GM18907 (cell line): ENCODE measurements around the gene CHTF18.
"Not testable (repeated sequence)": the region's sequence is repeated elsewhere in the genome, so short reads cannot be mapped to it uniquely, and the experiment has no call there.

Experiments used
- ATAC-seq: cut with Tn5 transposase; IDR thresholded peaks from one replicate; pipeline ENCODE4 v1.9.1; 2021; ENCODE audit warnings: mild to moderate bottlenecking, moderate library complexity; ENCODE audit not compliant: unreplicated experiment

CHTF18 gene

GRCh38 chr16:803754-804080 lies 15.3 kb downstream of the CHTF18 start:
- no peak for ATAC-seq

GRCh38 chr16:804193-805048 lies 16.0 kb downstream of the CHTF18 start:
- ATAC-seq = no peak

GRCh38 chr16:805474-805873 lies 17.1 kb downstream of the CHTF18 start:
- no peak for ATAC-seq

GRCh38 chr16:807347-808084 lies 19.1 kb downstream of the CHTF18 start:
- peak; percentile 83 for ATAC-seq

GRCh38 chr16:808085-808386 lies 19.6 kb downstream of the CHTF18 start:
- no peak for ATAC-seq

DNA sequence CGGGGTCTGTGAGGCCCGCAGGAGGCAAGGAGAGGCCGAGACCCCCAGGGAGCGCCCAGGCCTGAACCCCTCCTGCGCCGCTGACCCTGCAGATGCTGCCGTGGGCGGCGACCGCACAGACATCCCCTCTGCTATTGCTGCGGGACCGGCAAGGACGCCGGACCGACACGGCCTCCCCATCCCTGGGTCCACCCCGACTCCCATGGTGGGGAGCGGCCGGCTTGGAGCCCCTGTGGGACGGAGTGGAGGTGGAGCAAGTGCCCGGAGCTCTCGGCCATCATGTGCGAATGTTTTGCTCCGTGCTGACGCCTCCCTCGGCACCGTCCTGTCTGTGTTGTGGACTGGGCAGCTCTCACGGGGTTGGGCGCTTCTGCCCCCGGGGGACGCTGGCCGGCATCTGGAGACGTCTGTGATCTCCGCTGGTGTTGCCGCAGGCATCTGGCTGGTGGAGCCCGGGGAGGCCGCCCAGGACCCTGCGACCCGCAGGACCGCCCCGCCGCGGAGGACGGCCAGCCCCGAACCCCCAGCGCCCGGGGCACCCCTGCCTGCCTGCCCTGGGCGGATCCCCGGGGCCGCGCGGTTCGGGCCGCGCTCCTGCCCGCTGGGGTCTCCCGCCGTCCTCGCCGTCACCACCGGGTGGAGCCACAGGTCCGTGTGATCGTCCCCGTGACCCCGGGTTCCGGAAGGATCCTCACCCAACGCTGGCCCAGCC lies 24.9 kb downstream of the CHTF18 start:
- no peak for ATAC-seq

DNA sequence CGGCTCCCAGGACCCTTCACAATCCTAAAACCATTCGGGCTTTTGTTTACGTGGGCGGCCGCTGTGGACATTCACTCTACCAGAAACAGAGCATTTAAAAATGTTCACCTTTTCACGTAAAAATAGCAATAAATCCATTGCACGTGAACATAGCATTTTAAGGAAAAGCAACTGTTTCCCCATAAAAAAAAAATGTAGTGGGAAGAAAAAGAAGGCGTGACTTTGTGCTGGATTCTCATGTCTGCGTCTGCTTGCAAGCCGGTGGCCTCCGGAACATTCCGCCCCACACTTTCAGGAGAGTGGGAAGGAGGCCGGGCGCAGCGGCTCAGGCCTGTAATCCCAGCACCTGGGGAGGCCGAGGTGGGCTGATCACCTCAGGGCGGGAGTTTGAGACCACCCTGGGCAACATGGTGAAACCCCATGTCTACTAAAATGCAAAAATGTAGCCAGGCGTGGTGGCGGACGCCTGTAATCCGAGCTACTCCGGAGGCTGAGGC lies 25.5 kb downstream of the CHTF18 start:
- no peak for ATAC-seq

GRCh38 chr16:814974-815373 lies 26.6 kb downstream of the CHTF18 start:
- no peak for ATAC-seq

DNA sequence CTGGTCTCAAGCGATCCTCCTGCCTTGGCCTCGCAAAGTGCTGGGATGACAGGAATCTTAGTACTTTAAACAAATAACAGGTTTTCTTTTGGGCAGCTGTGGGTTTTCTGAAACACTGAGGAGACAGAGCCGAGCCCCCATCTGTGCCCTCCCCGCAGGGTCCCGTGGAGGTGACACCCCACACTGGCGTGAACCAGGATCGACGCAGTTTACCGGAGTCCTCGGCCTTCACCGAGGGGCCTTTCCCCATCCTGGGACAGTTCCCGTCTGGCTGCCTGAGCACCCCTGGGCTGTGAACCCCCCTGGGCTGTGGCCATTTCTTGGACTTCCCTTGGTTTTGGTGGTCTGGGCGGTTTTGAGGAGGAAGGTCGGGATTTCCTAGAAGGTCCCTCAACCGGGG lies 27.4 kb downstream of the CHTF18 start:
- no peak for ATAC-seq

DNA sequence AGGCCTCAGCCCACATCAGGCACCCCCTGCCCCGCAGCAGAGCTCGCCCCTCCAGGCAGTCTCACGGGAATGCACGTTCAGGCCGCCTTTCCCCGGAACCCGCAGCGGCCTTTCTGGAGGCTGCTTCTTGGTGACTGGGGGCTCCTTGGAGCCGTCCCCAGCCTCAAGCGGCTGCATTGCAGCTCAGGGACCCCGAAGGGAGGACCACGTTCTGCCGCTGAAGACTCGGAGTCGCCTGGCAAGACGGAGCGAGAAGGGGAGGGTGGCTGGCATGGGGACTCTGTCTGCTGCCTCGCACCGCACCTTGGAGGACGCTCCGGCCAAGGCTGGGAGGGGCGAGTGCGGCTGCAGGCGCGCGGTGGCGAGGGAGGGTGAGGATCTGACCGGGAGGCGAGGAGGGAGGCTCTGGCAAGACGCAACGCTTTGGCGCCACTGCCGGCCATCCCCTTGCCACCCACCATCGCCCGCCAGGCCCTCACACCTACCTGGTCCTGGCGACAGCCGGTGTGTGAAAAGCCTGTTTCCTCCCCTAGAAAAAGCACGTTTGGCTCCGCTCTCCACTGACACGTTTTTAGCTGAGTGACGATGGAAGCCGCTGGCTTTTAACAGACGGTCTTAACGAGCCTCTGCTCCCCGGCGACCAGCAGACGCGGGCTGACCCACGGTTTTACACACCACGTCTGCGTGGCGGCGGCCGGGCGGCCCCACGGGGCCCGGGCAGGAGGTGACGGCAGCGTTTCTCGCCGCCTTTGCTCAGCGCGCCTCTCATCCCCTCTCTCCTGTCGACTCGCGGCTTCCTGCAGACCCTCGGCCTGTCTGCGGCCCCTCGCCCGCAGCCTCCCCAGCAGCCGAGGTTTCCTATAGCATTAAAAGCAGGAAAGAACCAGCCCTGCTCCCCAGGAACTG lies 28.8 kb downstream of the CHTF18 start:
- ATAC-seq = no peak

DNA sequence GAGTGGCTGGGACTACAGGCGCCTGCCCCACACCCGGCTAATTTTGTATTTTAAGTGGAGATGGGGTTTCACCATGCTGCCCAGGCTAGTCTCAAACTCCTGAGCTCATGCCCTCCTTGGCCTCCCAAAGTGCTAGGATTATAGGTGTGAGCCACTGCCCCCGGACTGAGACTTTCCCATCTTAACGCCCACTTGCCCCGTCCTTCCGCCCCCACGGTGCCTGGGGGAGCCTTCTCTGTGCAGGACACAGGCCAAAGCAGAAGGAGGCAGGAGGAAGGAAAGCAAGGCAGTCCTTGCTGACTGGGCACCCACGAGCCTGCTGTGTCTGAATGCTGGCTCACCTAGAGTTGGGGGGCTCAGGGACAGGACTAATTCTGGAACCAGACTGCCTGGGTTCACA lies 29.7 kb downstream of the CHTF18 start:
- no peak for ATAC-seq

GRCh38 chr16:818592-818991 lies 30.2 kb downstream of the CHTF18 start:
- no peak for ATAC-seq

DNA sequence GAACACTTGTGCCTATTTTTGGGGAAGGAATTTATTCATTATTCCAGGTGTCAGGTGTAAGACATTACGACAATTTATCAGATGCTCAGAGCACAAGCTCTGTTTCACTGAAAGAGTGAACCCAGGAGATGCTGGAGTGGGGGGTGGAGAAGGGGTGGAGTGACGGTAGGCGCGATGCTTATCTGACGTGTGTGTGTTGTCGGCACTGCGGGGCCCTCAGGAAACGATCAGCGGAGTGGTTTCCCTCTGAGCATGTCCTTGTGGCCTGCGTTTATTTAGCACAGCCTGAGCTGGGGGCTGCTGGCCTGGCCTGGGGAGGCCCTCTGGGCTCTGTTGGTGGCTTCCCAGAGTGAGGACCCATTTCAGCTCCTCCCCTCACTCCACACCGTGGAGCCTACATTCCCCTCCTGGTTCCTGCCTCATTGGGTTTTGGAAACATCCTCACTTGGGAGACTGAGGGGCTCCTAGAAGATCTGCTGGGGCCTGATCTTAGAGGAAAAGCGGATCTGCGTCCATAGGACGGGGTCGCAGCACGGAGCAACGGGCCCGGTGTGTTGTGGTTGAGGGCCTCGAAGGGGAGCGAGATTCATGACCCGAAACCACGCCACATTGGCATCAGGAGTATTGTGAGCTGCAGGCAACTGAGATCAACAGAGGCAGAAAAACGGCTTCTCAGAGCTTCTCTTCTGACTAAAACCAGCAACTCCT lies 31.1 kb downstream of the CHTF18 start:
- no peak for ATAC-seq

DNA sequence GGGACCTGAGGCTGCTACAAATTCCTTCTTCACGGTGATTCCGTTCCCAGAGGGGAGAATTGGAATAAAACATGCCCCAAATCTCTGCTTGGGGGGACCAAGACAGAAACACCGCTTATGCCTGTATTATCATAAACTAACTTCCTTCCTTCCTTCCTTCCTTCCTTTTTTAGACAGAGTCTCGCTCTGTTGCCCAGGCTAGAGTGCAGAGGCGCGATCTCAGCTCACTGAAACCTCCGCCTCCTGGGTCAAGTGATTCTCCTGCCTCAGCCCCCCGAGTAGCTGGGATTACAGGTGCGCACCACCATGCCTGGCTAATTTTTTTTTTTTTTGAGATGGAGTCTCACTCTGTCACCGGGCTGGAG lies 31.6 kb downstream of the CHTF18 start:
- not testable (repeated sequence) for ATAC-seq

DNA sequence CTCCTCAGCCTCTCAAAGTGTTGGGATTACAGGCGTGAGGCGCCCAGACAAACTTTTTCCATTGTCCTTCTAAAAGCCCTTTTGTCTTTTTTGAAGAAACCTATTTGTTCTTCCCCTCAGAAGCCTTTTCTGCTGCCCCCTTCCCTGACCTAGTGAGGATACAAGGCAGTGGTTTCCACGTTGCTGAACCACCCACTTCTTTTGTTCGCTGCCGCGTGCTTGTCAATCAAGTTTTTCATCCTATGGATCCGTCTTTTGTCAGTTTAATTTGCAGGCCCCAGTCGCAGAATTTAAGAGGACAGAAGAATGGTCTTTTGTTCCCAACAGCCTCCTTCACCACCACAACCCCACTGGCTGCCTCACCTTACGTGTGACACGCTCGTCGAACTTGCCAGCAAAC lies 32.3 kb downstream of the CHTF18 start:
- no peak for ATAC-seq

DNA sequence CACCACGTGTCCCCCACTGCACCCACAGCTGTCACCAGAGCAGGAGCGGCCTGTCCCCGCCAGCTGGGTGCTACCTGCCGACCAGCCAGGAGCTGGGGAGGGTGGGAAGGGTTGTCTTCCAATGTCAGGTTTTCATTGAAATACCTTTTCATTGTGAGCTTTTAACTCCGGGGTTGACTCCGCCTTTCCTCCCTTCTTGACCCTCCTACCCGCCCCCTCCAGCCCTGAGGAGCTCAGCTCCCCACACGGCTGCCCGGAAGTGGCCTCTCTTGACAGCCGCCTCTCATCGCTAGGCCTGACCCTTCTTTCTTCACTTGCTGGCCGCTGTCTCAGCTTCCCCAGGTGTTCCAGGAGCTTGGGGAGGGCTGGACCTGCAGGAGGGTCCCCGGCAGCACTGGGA lies 33.3 kb downstream of the CHTF18 start:
- ATAC-seq = no peak

DNA sequence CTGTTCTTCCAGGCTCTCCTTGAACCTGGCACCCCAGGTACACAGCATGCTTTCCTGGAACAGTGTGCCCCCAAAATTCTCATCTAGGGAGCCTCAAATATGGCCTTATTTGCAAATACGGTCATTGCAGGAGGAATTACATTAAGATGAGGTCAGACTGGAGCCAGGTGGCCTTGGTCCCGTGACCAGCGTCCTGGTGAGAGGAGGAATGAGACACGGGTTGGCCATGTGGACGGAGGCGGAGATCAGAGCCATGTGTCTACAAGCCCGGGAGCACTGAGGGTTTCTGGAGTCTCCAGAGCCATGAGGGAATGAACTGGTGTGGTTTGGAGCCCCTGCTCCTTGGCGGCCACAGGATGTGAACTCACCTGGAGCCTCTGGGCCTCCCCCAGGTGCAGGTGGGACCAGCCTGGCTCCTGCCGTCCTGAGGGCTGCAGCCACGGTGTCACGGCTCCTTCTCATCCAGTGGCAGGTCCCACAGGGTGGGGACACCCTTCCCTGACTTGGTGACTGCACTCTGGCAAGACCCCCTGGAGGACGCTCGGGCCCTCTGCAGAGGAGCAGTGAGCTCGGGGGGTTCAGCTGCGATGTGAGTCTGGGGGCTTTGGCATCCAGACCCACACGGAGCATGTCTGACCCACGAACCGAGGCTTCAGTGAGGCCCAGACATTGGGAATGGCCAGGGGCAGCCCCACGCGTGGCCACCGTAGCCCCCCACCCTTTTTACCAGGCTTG lies 33.9 kb downstream of the CHTF18 start:
- no peak for ATAC-seq

GRCh38 chr16:822909-823297 lies 34.5 kb downstream of the CHTF18 start:
- no peak for ATAC-seq

DNA sequence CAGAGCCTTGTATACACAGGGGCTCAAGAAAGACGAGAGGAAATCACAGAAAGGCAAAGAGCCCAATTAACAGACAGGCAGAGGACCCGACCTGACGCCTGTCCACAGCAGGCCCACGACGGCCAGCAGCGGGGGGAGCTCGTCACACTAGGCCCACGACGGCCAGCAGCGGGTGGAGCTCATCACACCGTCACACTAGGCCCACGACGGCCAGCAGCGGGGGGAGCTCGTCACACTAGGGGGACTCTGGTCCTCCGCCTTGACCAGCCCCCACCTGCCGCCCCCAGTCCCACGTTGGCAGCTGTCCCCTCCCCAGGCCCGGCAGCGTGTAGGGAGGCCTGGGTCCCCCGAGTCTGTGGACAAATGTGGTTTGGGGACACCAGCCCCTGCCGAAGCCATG lies 35.8 kb downstream of the CHTF18 start:
- no peak for ATAC-seq

DNA sequence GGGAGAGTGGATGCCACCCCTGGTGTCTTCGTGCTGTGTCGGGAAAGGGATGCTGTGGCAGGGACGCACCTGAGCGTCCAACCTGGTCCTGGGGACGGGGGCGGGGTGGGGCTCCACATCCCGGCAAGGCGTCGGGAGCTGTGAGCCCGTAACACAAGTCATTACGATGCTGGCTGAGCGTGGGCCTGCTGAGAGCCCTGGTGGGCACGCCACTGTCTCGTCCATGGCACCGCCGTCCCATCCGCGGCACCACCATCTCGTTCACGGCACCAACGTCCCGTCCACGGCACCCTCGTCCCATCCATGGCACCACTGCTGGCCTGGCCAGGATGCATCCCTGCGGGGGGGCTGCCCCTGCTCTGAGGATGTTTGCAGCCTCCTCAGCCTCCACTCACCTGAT lies 36.2 kb downstream of the CHTF18 start:
- ATAC-seq = no peak
